Mucosa of rectum (tissue), 2 donors: ENCODE measurements around the gene CNOT1.

Source experiments
- H3K27ac ChIP-seq, 2 donors: one replicate each; pipeline ENCODE4 v1.7.0; 2013; ENCODE audit warnings: inconsistent platforms in 2 of 2, low read depth in 2 of 2, low read length in 2 of 2
- H3K27me3 ChIP-seq, 2 donors: one replicate each; pipeline ENCODE4 v1.7.0; 2013; ENCODE audit warnings: low read length in 2 of 2; ENCODE audit not compliant: control insufficient read depth in 2 of 2, insufficient read depth in 2 of 2
- H3K36me3 ChIP-seq, 2 donors: one replicate each; pipeline ENCODE4 v1.7.0; 2013; ENCODE audit warnings: low read length in 2 of 2; ENCODE audit not compliant: control insufficient read depth in 2 of 2, insufficient read depth in 2 of 2
- H3K4me1 ChIP-seq, 2 donors: one replicate each; pipeline ENCODE4 v1.7.0; 2013; ENCODE audit warnings: low read length in 2 of 2, mild to moderate bottlenecking in 1 of 2; ENCODE audit not compliant: control insufficient read depth in 2 of 2, insufficient read depth in 2 of 2
- H3K4me3 ChIP-seq, 2 donors: one replicate each; pipeline ENCODE4 v1.7.0; 2013; ENCODE audit warnings: low read length in 2 of 2
- H3K9ac ChIP-seq, 2 donors: one replicate each; pipeline ENCODE4 v1.7.0; 2013; ENCODE audit warnings: low read length in 2 of 2, low read depth in 1 of 2, mild to moderate bottlenecking in 1 of 2
- H3K9me3 ChIP-seq, 2 donors: one replicate each; pipeline ENCODE4 v1.7.0; 2013; ENCODE audit warnings: low read length in 2 of 2; ENCODE audit not compliant: control insufficient read depth in 2 of 2
- donor health status: healthy.
- donor health status: Normal muscosa, but diverticular disease.

The CNOT1 gene

DNA sequence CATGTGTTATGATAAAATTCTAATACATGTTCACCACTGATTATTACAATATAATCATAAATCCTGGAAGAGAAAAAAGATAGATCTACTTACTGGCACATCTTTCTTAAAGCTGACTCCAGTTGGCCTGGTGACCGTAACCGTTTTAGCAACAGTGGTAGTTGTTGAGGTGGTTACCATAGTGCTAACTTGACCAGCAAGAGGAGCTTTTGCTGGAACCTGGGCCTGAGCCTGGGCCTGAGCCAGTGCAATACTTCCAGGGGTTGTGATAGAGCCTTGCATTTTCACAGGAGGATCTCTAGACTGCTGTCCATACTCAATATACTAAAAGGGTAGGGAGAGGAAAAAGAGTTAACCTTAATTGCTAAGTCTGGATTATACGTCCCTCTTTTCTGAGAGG, 78.1 kb downstream of the CNOT1 start:
- Histone ChIP-seq H3K27me3 (no peaks in the 10 kb centered on the region), H3K36me3 (peaks cover 87 to 89% of the 10 kb centered on the region in 2 donors), H3K4me1 (no peaks in the 10 kb centered on the region), H3K9ac (no peak overlapping the region), H3K9me3 (no peaks in the 10 kb centered on the region), H3K27ac (no peak overlapping the region), H3K4me3 (no peak overlapping the region)

GRCh38 chr16:58548378-58548777, 81.2 kb downstream of the CNOT1 start:
- H3K27ac ChIP-seq: no peak overlapping the region
- H3K27me3 ChIP-seq: no peaks in the 10 kb centered on the region
- H3K36me3 ChIP-seq: peaks cover 90 to 93% of the 10 kb centered on the region in 2 donors
- H3K9ac ChIP-seq: no peak overlapping the region
- H3K4me3 ChIP-seq: no peak overlapping the region
- H3K9me3 ChIP-seq: no peaks in the 10 kb centered on the region
- no peaks in the 10 kb centered on the region for H3K4me1 ChIP-seq

GRCh38 chr16:58543685-58544084, 85.9 kb downstream of the CNOT1 start:
- Histone ChIP-seq H3K4me1 (no peaks in the 10 kb centered on the region), H3K27ac (no peak overlapping the region), H3K9ac (no peak overlapping the region), H3K9me3 (no peaks in the 10 kb centered on the region), H3K36me3 (peaks cover 93 to 95% of the 10 kb centered on the region in 2 donors), H3K27me3 (no peaks in the 10 kb centered on the region), H3K4me3 (no peak overlapping the region)

- Histone ChIP-seq H3K27me3 (no peaks in the 10 kb centered on the region), H3K27ac (no peak overlapping the region)
Observed at GRCh38 chr16:58542291-58542690, 87.3 kb downstream of the CNOT1 start.

GRCh38 chr16:58541711-58542110, 87.9 kb downstream of the CNOT1 start:
- H3K4me3 ChIP-seq: no peak overlapping the region
- no peaks in the 10 kb centered on the region for H3K27me3 ChIP-seq
- H3K9ac ChIP-seq: no peak overlapping the region
- H3K4me1 ChIP-seq: no peaks in the 10 kb centered on the region
- H3K36me3 ChIP-seq: peaks cover 94 to 96% of the 10 kb centered on the region in 2 donors
- no peaks in the 10 kb centered on the region for H3K9me3 ChIP-seq
- no peak overlapping the region for H3K27ac ChIP-seq

More at GRCh38 chr16:58542291-58542690, 87.3 kb downstream of the CNOT1 start:
- H3K9me3 ChIP-seq: no peaks in the 10 kb centered on the region
- H3K36me3 ChIP-seq: peaks cover 94 to 96% of the 10 kb centered on the region in 2 donors
- no peak overlapping the region for H3K4me3 ChIP-seq
- no peaks in the 10 kb centered on the region for H3K4me1 ChIP-seq
- no peak overlapping the region for H3K9ac ChIP-seq

- no peaks in the 10 kb centered on the region for H3K4me1 ChIP-seq
- H3K4me3 ChIP-seq: no peak overlapping the region
- H3K36me3 ChIP-seq: peaks cover 87 to 92% of the 10 kb centered on the region in 2 donors
- no peaks in the 10 kb centered on the region for H3K27me3 ChIP-seq
- H3K27ac ChIP-seq: no peak overlapping the region
- no peaks in the 10 kb centered on the region for H3K9me3 ChIP-seq
- no peak overlapping the region for H3K9ac ChIP-seq
Observed at GRCh38 chr16:58537124-58537906, 92.3 kb downstream of the CNOT1 start.

GRCh38 chr16:58536278-58536677, 93.3 kb downstream of the CNOT1 start:
- Histone ChIP-seq H3K36me3 (peaks cover 87 to 93% of the 10 kb centered on the region in 2 donors), H3K4me3 (no peak overlapping the region), H3K9me3 (no peaks in the 10 kb centered on the region), H3K27ac (no peak overlapping the region), H3K4me1 (no peaks in the 10 kb centered on the region), H3K27me3 (no peaks in the 10 kb centered on the region), H3K9ac (no peak overlapping the region)

GRCh38 chr16:58535100-58535499, 94.5 kb downstream of the CNOT1 start:
- no peak overlapping the region for H3K9ac ChIP-seq
- H3K9me3 ChIP-seq: no peaks in the 10 kb centered on the region
- H3K4me3 ChIP-seq: no peak overlapping the region
- H3K27me3 ChIP-seq: no peaks in the 10 kb centered on the region
- no peaks in the 10 kb centered on the region for H3K4me1 ChIP-seq
- H3K27ac ChIP-seq: no peak overlapping the region
- H3K36me3 ChIP-seq: peaks cover 90 to 92% of the 10 kb centered on the region in 2 donors

- Histone ChIP-seq H3K27ac (no peak overlapping the region), H3K27me3 (no peaks in the 10 kb centered on the region), H3K4me1 (no peaks in the 10 kb centered on the region), H3K9ac (no peak overlapping the region), H3K36me3 (peaks cover 86 to 88% of the 10 kb centered on the region in 2 donors), H3K4me3 (no peak overlapping the region), H3K9me3 (no peaks in the 10 kb centered on the region)
Observed at GRCh38 chr16:58533751-58534470, 95.7 kb downstream of the CNOT1 start.

GRCh38 chr16:58532414-58532813, 97.2 kb downstream of the CNOT1 start:
- no peaks in the 10 kb centered on the region for H3K4me1 ChIP-seq

More at GRCh38 chr16:58532414-58532813, 97.2 kb downstream of the CNOT1 start:
- Histone ChIP-seq H3K27me3 (no peaks in the 10 kb centered on the region), H3K9ac (no peak overlapping the region), H3K27ac (no peak overlapping the region), H3K4me3 (no peak overlapping the region), H3K9me3 (no peaks in the 10 kb centered on the region), H3K36me3 (peaks cover 81 to 85% of the 10 kb centered on the region in 2 donors)
